HL-60 (cell line): ENCODE data around the gene UGT1A7.

Experiments used
- DNase-seq, 2 experiments: peaks; one replicate each; pipeline ENCODE4 v3.0.0-alpha.2; 2010 to 2020; ENCODE audit warnings: low read depth in 1 of 2, low spot score in 1 of 2
- H3K27ac ChIP-seq: fragments of 250-450 bp; sonication (Bioruptor Pico); replicated peaks from 2 replicates; pipeline ENCODE4 v1.5.1; 2020; ENCODE audit warnings: mild to moderate bottlenecking, moderate library complexity
- H3K27me3 ChIP-seq: fragments of 250-450 bp; sonication (Bioruptor Pico); 2 replicates; pipeline ENCODE4 v1.5.1; 2021; ENCODE audit warnings: mild to moderate bottlenecking, moderate library complexity; ENCODE audit not compliant: insufficient read depth, poor library complexity, severe bottlenecking
- H3K4me3 ChIP-seq: replicated peaks from 2 replicates; pipeline ENCODE4 v1.5.1; 2011; ENCODE audit warnings: mild to moderate bottlenecking, control low read depth, low read length; ENCODE audit not compliant: insufficient read depth
- GABPA ChIP-seq: IDR thresholded peaks from 2 replicates; pipeline ENCODE4 v1.6.1; 2012; ENCODE audit warnings: low read depth
- POLR2AphosphoS5 ChIP-seq: IDR thresholded peaks from 2 replicates; pipeline ENCODE4 v1.6.1; 2012; ENCODE audit warnings: low read depth
- SPI1 ChIP-seq: IDR thresholded peaks from 2 replicates; pipeline ENCODE4 v1.6.1; 2012; ENCODE audit warnings: low read depth, mild to moderate bottlenecking, borderline replicate concordance
- TF ChIP-seq, protein P1 (sequence below): IDR thresholded peaks from 2 replicates; pipeline ENCODE4 v1.6.1; 2012; ENCODE audit warnings: low read depth; ENCODE audit not compliant: insufficient replicate concordance
- TF ChIP-seq, protein P2 (sequence below): IDR thresholded peaks from one replicate; pipeline ENCODE4 v1.5.1; 2011; ENCODE audit warnings: low read length, control low read depth, inconsistent platforms; ENCODE audit not compliant: insufficient read depth

The UGT1A7 gene

DNA sequence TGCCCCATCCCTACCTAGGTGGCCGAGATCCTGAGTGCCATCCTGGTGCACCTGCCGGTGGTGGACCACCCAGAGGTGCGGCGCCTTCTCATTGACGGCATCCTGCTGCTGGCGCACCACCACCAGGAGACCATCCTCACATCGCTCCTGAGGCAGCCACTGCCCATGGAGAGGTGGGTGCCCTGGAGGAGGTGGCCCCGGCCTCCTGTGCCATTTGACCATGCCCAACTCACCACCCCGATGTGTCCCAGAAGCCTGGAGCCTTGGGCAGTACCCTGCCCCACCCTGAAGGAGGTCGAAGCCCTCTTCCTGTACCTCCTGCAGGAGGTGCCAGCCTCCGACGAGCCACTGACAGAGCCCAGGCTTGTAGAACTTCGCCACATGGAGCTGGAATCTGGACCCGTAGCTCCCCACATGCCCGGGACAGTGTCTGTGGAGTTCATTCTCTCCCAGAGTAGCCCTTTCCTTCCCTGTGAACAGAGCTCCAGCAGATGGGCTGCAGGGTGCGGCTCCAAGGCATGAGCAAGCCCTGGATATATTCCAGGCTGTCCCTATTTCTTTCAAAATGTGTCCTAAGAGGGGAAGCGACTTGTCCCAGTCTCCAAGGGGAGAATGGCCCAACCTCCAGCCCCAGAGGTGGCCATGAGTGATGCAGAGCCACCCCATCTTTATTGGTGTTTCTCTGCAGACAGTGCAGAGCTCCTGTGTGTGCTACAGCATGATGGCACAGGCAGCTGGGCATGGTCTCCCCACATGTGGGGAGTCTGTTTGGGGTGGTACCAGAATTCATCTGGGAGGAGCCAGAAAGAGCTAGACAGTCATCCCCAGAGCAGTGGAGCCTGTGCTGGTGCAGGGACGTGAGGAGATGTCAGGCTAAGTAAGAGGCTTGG lies 138.4 kb downstream of the UGT1A7 start:
- no peak overlapping the region for H3K27ac ChIP-seq
- TF ChIP-seq GABPA, result no peak
- TF ChIP-seq, protein P1, sequence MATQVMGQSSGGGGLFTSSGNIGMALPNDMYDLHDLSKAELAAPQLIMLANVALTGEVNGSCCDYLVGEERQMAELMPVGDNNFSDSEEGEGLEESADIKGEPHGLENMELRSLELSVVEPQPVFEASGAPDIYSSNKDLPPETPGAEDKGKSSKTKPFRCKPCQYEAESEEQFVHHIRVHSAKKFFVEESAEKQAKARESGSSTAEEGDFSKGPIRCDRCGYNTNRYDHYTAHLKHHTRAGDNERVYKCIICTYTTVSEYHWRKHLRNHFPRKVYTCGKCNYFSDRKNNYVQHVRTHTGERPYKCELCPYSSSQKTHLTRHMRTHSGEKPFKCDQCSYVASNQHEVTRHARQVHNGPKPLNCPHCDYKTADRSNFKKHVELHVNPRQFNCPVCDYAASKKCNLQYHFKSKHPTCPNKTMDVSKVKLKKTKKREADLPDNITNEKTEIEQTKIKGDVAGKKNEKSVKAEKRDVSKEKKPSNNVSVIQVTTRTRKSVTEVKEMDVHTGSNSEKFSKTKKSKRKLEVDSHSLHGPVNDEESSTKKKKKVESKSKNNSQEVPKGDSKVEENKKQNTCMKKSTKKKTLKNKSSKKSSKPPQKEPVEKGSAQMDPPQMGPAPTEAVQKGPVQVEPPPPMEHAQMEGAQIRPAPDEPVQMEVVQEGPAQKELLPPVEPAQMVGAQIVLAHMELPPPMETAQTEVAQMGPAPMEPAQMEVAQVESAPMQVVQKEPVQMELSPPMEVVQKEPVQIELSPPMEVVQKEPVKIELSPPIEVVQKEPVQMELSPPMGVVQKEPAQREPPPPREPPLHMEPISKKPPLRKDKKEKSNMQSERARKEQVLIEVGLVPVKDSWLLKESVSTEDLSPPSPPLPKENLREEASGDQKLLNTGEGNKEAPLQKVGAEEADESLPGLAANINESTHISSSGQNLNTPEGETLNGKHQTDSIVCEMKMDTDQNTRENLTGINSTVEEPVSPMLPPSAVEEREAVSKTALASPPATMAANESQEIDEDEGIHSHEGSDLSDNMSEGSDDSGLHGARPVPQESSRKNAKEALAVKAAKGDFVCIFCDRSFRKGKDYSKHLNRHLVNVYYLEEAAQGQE, result no peak
- no peak for TF ChIP-seq POLR2AphosphoS5
- TF ChIP-seq, protein P2, sequence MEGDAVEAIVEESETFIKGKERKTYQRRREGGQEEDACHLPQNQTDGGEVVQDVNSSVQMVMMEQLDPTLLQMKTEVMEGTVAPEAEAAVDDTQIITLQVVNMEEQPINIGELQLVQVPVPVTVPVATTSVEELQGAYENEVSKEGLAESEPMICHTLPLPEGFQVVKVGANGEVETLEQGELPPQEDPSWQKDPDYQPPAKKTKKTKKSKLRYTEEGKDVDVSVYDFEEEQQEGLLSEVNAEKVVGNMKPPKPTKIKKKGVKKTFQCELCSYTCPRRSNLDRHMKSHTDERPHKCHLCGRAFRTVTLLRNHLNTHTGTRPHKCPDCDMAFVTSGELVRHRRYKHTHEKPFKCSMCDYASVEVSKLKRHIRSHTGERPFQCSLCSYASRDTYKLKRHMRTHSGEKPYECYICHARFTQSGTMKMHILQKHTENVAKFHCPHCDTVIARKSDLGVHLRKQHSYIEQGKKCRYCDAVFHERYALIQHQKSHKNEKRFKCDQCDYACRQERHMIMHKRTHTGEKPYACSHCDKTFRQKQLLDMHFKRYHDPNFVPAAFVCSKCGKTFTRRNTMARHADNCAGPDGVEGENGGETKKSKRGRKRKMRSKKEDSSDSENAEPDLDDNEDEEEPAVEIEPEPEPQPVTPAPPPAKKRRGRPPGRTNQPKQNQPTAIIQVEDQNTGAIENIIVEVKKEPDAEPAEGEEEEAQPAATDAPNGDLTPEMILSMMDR, result no peak
- no peak for TF ChIP-seq SPI1
- no peak for DNase-seq
- no peaks in the 10 kb centered on the region for H3K27me3 ChIP-seq
- no peak overlapping the region for H3K4me3 ChIP-seq

DNA sequence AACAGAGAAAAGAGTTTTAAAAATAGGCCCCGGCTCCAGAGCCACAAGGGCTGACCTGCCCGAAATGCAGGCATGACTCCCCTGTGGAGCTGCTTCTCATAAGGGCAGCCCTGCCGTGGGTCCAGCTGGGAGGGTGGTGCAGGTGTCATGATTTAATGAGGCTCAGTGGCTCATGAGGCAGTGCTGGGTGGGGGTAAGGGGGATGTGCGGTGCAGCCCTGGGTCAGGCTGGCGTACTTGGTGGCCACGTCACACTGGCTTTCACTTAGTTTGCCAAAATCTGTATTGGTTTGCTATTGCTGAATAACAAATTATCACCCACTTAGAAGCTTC lies 139.0 kb downstream of the UGT1A7 start:
- TF ChIP-seq POLR2AphosphoS5 (no peak), SPI1 (no peak), GABPA (no peak)
- TF ChIP-seq, protein P1, result no peak
- TF ChIP-seq, protein P2, result no peak
- Histone ChIP-seq H3K27ac (no peak overlapping the region), H3K4me3 (no peak overlapping the region), H3K27me3 (no peaks in the 10 kb centered on the region)
- DNase-seq, result no peak

DNA sequence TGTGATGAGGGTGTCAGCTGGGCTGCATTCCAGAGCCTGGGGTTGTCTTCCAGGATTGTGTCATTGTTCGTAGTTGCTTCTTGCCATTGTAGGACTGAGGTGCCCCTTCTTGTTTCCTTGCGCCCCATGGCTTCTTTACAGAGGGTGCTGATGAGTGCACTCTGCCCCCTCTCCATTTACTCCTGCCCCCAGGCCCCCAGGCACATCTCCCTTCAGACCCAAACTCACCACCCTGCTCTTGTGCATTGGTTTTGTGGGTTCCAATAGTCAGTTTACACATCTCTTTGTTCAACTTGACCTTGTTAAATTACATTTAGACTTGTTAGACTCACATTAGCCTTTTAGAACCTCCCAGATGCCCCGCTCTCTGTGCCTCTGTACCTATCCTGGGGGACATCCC lies 139.5 kb downstream of the UGT1A7 start:
- no peak overlapping the region for H3K4me3 ChIP-seq
- H3K27ac ChIP-seq, result no peak overlapping the region
- no peak for DNase-seq
- H3K27me3 ChIP-seq, result no peaks in the 10 kb centered on the region
- TF ChIP-seq SPI1, result no peak
- TF ChIP-seq, protein P1, result no peak
- TF ChIP-seq POLR2AphosphoS5, result no peak
- TF ChIP-seq, protein P2, result no peak
- no peak for TF ChIP-seq GABPA
